HG03460 (cell line): Measurements from ENCODE around the gene DHH.

Experiments
- ATAC-seq: cut with Tn5 transposase; IDR thresholded peaks from one replicate; pipeline ENCODE4 v1.9.1; 2021; ENCODE audit not compliant: unreplicated experiment

Gene DHH

GRCh38 chr12:49109641-49110463, 15.3 kb upstream of the DHH start:
- ATAC-seq, result no peak

- ATAC-seq, result no peak
These were observed 14.4 kb upstream of the DHH start for GRCh38 chr12:49108958-49109404.

- ATAC-seq, result no peak
These were observed 11.0 kb upstream of the DHH start for GRCh38 chr12:49105504-49106084.

GRCh38 chr12:49104822-49105221, 10.2 kb upstream of the DHH start:
- no peak for ATAC-seq

- ATAC-seq, result no peak
These were observed 5.8 kb upstream of the DHH start for GRCh38 chr12:49100380-49100779.

- ATAC-seq, result no peak
These were observed 4.1 kb upstream of the DHH start for GRCh38 chr12:49098703-49099102.

- no peak for ATAC-seq
These were observed 3.4 kb upstream of the DHH start for GRCh38 chr12:49098035-49098451.

GRCh38 chr12:49097381-49097780, 2.8 kb upstream of the DHH start:
- no peak for ATAC-seq

GRCh38 chr12:49094975-49095365, 369 bp upstream of the DHH start:
- ATAC-seq, result no peak

- no peak for ATAC-seq
These were observed 825 bp downstream of the DHH start for GRCh38 chr12:49093792-49094159.

- no peak for ATAC-seq
These were observed 1.7 kb downstream of the DHH start for GRCh38 chr12:49092816-49093406.

- ATAC-seq, result no peak
These were observed 2.4 kb downstream of the DHH start for GRCh38 chr12:49092086-49092815.

GRCh38 chr12:49091836-49092085, 2.8 kb downstream of the DHH start:
- no peak for ATAC-seq

GRCh38 chr12:49091056-49091835, 3.4 kb downstream of the DHH start:
- no peak for ATAC-seq

GRCh38 chr12:49089821-49090773, 4.5 kb downstream of the DHH start:
- ATAC-seq, result no peak

- ATAC-seq, result no peak
These were observed 5.7 kb downstream of the DHH start for GRCh38 chr12:49088932-49089330.

GRCh38 chr12:49088150-49088931, 6.3 kb downstream of the DHH start:
- ATAC-seq, result peak; percentile 74

GRCh38 chr12:49086116-49086515, 8.5 kb downstream of the DHH start:
- no peak for ATAC-seq

- no peak for ATAC-seq
These were observed 10.2 kb downstream of the DHH start for GRCh38 chr12:49084438-49084837.
